Activated CD4-positive, alpha-beta T cell treated with anti-CD3 and anti-CD28 coated beads for 36 hours (primary cell): ENCODE data around the gene HAGHL. TPM values are rescaled to one million over a fixed set of nuclear protein-coding genes. Genes with fewer than 3 reads are reported as not detected.
"Not testable (repeated sequence)": the region's sequence is repeated elsewhere in the genome, so short reads cannot be mapped to it uniquely, and the experiment has no call there.

Experiments
- ATAC-seq: fragments of 200-7000 bp; cut with Tn5 transposase; one replicate; pipeline ENCODE4 v1.10.0; 2021; ENCODE audit warnings: mild to moderate bottlenecking, moderate library complexity
- CTCF ChIA-PET: fragments of 350-600 bp; sonication (Branson Sonifier 250); formaldehyde crosslinking; loops from one replicate; lab custom pipeline; 2021; ENCODE audit warnings: antibody characterized with exemption; lab: Charles Lee
- POLR2A ChIA-PET: fragments of 350-600 bp; sonication (Branson Sonifier 250); formaldehyde crosslinking; loops from one replicate; lab custom pipeline; 2021; ENCODE audit warnings: antibody characterized with exemption, inconsistent platforms; lab: Charles Lee
- DNase-seq: peaks from one replicate; pipeline ENCODE4 v3.0.0-alpha.2; 2020
- H3K27ac Mint-ChIP-seq: one replicate; pipeline ENCODE4 v1.8.0; 2021; ENCODE audit warnings: mixed read lengths
- H3K27me3 Mint-ChIP-seq: one replicate; pipeline ENCODE4 v1.8.0; 2021; ENCODE audit warnings: mixed read lengths
- H3K36me3 Mint-ChIP-seq: one replicate; pipeline ENCODE4 v1.8.0; 2021; ENCODE audit warnings: low read depth, mixed read lengths
- H3K4me1 Mint-ChIP-seq: one replicate; pipeline ENCODE4 v1.8.0; 2021; ENCODE audit warnings: mixed read lengths
- H3K4me3 Mint-ChIP-seq: one replicate; pipeline ENCODE4 v1.8.0; 2021; ENCODE audit warnings: mild to moderate bottlenecking, moderate library complexity, mixed read lengths
- H3K9me3 Mint-ChIP-seq: one replicate; pipeline ENCODE4 v1.8.0; 2021; ENCODE audit warnings: low read depth, mixed read lengths
- intact Hi-C, 2 experiments: fragments of 100-400 bp; cut with DNase I in 1 of 2; cut with micrococcal nuclease in 1 of 2; formaldehyde crosslinking; loops; one replicate each; pipeline versions ENCODE4 v1.14.2 to v1.15.1; 2022 to 2024; cut with DNase I, micrococcal nuclease
- total RNA-seq, 2 experiments: library from RNA; stranded (reverse); gene quantifications; one replicate each; pipeline ENCODE4 v1.2.3, GENCODE V29; 2021

HAGHL gene
- total RNA-seq, 2 experiments from 2014 or later, result 10.0 to 11.7 TPM

DNA sequence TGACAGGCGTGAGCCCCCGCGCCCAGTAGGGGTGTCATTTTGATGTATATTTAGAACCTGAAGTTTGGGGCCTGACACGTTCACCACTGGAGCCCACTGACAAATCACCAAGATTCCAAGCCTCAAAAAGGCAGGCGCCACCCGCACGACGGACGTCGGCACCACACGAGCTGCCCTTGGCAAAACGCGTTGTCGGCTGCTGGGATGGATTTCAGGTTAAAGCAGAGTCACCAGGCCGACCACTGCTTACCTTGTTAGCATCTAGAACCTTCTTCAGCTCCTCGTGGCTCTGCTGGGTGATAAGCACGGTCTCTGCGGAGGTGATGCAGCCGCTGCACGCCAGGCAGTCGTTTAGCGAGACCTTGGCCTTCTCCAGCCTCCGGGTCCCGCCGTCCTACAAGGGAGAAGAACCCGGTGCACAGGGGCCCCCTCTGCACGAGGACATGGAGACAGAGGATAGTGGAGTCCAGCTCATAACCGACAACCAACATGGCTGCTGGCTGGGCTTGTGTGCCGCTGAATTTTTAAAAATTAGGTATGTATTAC lies 10.1 kb downstream of the HAGHL start:
- H3K9me3 Mint-ChIP-seq, result no peaks in the 10 kb centered on the region
- H3K4me3 Mint-ChIP-seq, result no peak overlapping the region
- ChIA-PET CTCF (interaction anchor here (1.1 to 2.1 kb wide), 3 partner anchors 17 to 69 kb away, joined by 3 to 15 read pairs (median 7); partner anchors contain the start of genes ANTKMT and RHOT2), POLR2A (no interaction called here)
- DNase-seq (no peak), ATAC-seq (no peak)
- H3K36me3 Mint-ChIP-seq, result peaks cover 27% of the 10 kb centered on the region
- no peak overlapping the region for H3K27ac Mint-ChIP-seq
- intact Hi-C loops, result loop anchor here in 1 of 2 experiments (1.0 kb wide), 2 partner anchors 16 to 22 kb away; partner anchors contain the start of genes ANTKMT and METRN
- no peaks in the 10 kb centered on the region for H3K27me3 Mint-ChIP-seq
- H3K4me1 Mint-ChIP-seq, result peaks cover 30% of the 10 kb centered on the region

DNA sequence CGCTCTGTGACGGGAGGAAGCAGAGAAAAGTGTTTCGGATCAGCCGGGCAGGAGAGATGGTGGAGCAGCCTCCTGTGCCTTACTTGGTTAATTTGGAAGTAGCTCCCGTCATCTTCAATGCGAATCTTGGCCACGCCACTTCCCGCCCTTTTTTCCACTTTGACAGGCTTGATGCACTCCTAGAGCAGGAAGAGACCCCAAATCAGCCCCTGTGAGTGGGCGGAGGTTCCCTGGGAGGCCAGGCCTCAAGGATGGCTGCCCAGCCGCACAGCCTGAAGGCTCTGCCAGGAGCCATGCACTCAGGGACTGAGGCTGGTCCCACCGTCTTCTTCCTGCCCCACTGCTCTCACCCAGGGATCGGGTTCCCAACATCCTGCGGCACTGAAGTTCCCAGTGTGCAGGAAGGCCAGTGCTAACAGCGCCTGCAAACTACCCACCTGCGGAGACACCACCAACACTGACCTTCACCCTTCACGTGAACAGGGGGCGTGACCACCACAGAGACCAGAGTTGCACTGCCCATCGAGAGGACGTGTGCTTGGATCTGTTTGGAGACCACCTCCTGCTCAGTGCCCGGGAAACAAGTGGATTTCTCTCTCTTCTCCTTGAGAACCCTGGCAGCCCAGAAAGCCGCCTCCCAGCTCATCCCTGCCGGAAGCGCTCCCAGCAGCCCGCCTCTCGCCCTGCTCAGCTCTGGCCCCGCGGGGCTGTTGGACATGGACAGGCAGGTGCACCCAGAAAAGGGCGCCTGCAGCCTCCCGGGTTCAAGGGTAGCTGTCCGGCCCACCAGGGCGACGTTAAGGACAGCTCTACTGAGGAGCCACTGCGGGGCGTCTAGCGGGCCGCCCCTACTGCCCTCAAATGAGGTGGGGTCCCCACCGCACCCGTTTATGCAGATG lies 12.9 kb downstream of the HAGHL start:
- intact Hi-C loops, result loop anchor here (2.0 kb wide), 3 partner anchors 19 to 151 kb away; partner anchors contain the start of gene ANTKMT (in 2 of the 2)
- ChIA-PET POLR2A (no interaction called here), CTCF (interaction anchor here (0.7 to 2.3 kb wide), 6 partner anchors 17 to 83 kb away, joined by 3 to 7 read pairs (median 4); partner anchors contain the start of gene ANTKMT)
- Mint-ChIP-seq H3K9me3 (no peaks in the 10 kb centered on the region), H3K4me1 (peaks cover 30% of the 10 kb centered on the region), H3K36me3 (peaks cover 15% of the 10 kb centered on the region), H3K27ac (no peak overlapping the region), H3K4me3 (peak overlapping the region; percentile 76), H3K27me3 (no peaks in the 10 kb centered on the region)
- ATAC-seq (no peak), DNase-seq (no peak)

DNA sequence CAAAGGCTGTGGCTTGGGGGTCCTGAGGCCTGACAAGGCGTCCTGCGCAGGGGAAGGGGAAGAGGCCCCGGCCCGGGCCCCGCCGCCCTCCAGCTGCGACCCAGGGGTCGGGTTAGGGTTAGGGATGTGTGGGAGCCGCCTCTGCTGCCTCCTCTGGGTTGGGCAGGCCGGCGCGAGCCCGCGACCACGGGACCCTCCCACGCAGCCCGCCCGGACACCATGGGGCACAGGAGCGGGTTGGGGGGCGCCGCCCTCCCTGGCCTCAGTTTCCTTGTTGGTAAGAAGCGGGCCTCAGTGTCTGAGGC lies 13.5 kb downstream of the HAGHL start:
- Mint-ChIP-seq H3K9me3 (no peaks in the 10 kb centered on the region), H3K27ac (no peak overlapping the region), H3K4me3 (peak overlapping the region; percentile 76), H3K27me3 (no peaks in the 10 kb centered on the region), H3K36me3 (peaks cover 10% of the 10 kb centered on the region), H3K4me1 (peaks cover 26% of the 10 kb centered on the region)
- ChIA-PET CTCF (interaction anchor here (0.7 to 2.3 kb wide), 7 partner anchors 16 to 513 kb away, joined by 3 to 7 read pairs (median 3); partner anchors contain the start of gene ANTKMT), POLR2A (no interaction called here)
- intact Hi-C loops, result loop anchor here (2.0 kb wide), 3 partner anchors 20 to 152 kb away; partner anchors contain the start of gene ANTKMT (in 2 of the 2)
- no peak for ATAC-seq
- no peak for DNase-seq

DNA sequence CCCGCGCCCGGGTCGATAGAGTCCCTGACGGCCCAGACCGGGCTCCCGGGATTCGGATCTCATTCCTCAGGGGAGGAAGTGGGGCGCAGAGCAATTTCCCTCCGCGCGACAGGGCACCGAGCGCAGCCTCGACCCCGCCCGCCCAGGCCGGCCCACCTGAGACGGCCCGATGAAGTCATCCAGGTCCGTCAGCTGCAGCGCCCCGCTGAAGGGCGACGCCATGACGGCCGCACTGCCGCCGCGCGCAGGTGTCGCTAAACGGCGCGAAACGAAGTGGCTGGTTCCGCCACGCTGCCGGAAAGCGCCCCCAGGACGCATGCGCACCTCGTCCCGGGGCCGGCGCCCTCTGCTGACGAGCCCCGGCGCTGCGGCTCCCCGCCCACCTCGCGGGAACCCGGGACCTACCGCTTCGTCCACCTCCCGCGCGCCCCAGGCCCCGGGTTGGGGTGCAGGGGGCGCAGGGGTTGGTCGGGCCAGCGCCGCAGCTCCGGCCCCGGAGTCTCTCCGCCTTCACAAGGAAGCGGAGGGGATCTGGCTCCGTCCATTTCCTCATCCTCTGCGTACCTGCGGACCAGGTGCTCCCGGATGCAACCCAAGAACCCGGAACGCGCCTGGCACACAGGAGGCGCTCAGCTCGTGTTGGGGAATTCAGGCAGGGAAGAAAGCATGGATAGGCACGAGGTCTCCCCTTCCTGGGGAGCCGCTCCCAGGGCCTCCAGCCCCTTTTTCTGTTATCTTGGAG lies 14.0 kb downstream of the HAGHL start, which contains the start of gene CIAO3:
CIAO3 (minus strand) TSS at position 234 of the 742 bp plus-strand sequence; CDS start at position 222, 12 bp downstream.
- peak within 1 kb of the TSS; percentile 51 for H3K27ac Mint-ChIP-seq
- peaks cover 9% of the 10 kb centered on the region for H3K36me3 Mint-ChIP-seq
- ATAC-seq (peak; percentile 72), DNase-seq (peak; percentile 96)
- no peaks in the 10 kb centered on the region for H3K27me3 Mint-ChIP-seq
- no peaks in the 10 kb centered on the region for H3K9me3 Mint-ChIP-seq
- POLR2A ChIA-PET, result no interaction called here
- intact Hi-C loops, result loop anchor here (1.0 to 2.0 kb wide), 9 partner anchors 20 to 229 kb away; partner anchors contain the start of genes ANTKMT (in 2 of the 2), CHTF18 (in 2 of the 2), RPUSD1 (in 2 of the 2) and CAPN15 (in 1 of the 2)
- H3K4me1 Mint-ChIP-seq, result peaks cover 22% of the 10 kb centered on the region
- CTCF ChIA-PET, result interaction anchor here (0.7 to 2.3 kb wide), 9 partner anchors 15 to 1665 kb away, joined by 3 to 7 read pairs (median 3); partner anchors contain the start of genes ANTKMT and WDR24
- peak within 1 kb of the TSS; percentile 76 for H3K4me3 Mint-ChIP-seq

DNA sequence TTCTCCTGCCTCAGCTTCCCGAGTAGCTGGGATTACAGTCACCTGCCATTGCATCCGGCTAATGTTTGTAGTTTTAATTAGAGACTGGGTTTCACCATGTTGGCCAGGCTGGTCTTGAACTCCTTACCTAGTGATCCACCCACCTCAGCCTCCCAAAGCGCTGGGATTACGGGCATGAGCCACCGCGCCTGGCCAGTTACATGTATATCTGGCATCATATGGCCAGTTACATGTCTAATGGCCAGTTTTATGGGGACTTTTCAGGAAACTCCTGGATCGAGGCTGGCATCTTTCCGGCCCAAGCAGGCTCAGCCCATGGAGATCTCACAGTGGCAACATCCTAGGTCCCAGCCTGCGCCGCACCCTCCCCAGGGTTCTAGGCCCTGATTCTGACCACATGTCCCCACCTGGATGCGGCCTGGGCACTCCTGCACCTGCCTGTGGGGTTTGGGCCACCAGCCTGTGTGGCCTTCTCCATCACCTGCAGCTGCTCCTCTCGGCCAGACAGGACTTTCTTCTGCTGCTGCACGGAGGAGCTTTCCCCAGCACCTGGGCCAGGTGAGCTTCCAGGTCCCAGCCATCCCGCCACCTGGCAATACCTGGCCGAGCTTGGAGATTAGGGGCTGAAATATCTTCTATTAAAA lies 15.2 kb downstream of the HAGHL start:
- H3K4me1 Mint-ChIP-seq, result peaks cover 13% of the 10 kb centered on the region
- no peak for ATAC-seq
- no peak overlapping the region for H3K27ac Mint-ChIP-seq
- H3K36me3 Mint-ChIP-seq, result peaks cover 5% of the 10 kb centered on the region
- POLR2A ChIA-PET, result no interaction called here
- intact Hi-C loops, result loop anchor here (1.0 to 2.0 kb wide), 9 partner anchors 21 to 228 kb away; partner anchors contain the start of genes ANTKMT (in 2 of the 2), CHTF18 (in 2 of the 2), RPUSD1 (in 2 of the 2) and CAPN15 (in 1 of the 2)
- CTCF ChIA-PET, result interaction anchor here (0.6 to 1.0 kb wide), 4 partner anchors 10 to 243 kb away, joined by 3 read pairs; no protein-coding TSS in a partner anchor
- no peaks in the 10 kb centered on the region for H3K27me3 Mint-ChIP-seq
- no peaks in the 10 kb centered on the region for H3K9me3 Mint-ChIP-seq
- no peak for DNase-seq
- peak overlapping the region; percentile 62 for H3K4me3 Mint-ChIP-seq

DNA sequence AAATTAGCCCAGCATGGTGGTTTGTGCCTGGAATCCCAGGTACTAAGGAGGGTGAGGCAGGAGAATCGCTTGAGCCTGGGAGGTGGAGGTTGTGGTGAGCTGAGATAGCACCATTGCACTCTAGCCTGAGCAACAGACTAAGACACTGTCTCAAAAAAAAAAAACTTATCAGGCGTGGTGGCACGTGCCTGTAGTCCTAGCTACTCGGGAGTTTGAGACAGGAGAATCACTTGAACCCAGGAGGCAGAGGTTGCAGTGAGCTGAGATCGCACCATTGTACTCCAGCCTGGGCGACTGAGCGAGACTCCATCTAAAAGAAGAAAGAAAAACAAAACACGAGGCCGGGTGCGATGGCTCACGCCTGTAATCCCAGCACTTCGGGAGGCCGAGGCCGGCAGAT lies 16.0 kb downstream of the HAGHL start:
- intact Hi-C loops, H3K27me3 Mint-ChIP-seq, POLR2A ChIA-PET, ATAC-seq, H3K9me3 Mint-ChIP-seq, H3K36me3 Mint-ChIP-seq, H3K4me3 Mint-ChIP-seq, H3K27ac Mint-ChIP-seq, DNase-seq: not testable (repeated sequence)
- CTCF ChIA-PET, result interaction anchor here (0.7 to 1.6 kb wide), 4 partner anchors 14 to 113 kb away, joined by 3 to 4 read pairs (median 3); no protein-coding TSS in a partner anchor
- peaks cover 10% of the 10 kb centered on the region for H3K4me1 Mint-ChIP-seq

DNA sequence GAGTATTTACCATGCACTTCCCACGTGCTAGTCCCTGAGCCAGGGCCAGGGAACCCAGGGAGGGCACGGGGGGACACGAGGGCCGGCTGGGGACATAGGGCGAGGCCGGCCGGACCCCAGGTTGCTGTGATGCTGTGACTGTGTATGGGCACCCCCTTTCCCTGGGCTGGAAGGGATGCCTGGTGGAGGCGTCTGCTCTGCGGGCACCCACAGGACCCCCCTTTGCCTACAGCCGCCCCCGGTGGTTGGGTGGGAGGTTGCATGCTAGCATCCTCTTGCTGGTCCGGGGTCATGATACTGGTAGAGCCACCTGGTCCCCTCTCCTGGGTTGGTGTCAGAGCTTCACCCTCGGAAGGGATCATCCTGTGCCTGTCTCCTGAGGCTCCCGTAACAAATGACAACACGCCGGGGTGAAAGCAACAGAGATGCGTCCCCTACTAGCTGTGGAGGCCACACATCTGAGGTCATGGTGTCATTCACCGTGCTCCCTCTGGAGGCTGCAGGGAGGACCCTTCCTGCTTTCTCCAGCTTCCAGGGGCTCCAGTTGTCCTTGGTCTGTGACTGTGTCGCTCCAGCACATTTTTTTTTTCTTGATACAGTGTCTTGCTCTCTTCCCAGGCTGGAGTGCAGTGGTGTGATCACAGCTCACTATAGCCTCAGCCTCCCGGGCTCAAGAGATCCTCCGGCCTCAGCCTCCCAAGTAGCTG lies 17.0 kb downstream of the HAGHL start:
- no peak overlapping the region for H3K4me3 Mint-ChIP-seq
- no peaks in the 10 kb centered on the region for H3K27me3 Mint-ChIP-seq
- POLR2A ChIA-PET, result no interaction called here
- DNase-seq (no peak), ATAC-seq (no peak)
- H3K9me3 Mint-ChIP-seq, result no peaks in the 10 kb centered on the region
- CTCF ChIA-PET, result interaction anchor here (0.7 to 1.6 kb wide), 3 partner anchors 13 to 373 kb away, joined by 3 to 5 read pairs (median 4); no protein-coding TSS in a partner anchor
- H3K4me1 Mint-ChIP-seq, result peaks cover 10% of the 10 kb centered on the region
- intact Hi-C loops, result no loop called here
- no peak overlapping the region for H3K27ac Mint-ChIP-seq
- no peaks in the 10 kb centered on the region for H3K36me3 Mint-ChIP-seq

DNA sequence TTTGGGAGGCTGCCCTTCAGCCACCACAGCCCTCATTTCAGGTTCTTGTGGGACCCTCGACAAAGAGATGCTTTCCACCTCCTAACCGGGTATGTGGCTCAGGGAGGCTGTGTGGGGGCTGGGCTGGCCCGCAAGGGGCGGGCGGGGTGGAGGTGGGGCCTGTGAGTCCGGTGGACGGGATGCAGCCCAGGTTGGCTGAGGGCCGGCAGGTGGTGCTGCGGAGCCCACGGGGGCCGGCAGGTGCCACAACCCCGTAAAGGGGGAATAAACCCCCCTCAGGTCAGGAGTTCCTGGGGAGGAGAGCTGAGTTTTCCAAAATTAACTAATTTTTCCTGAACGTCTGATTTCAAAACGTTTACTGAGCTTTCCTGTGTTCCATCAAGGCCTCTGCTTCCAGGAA lies 18.8 kb downstream of the HAGHL start:
- H3K4me3 Mint-ChIP-seq, result no peak overlapping the region
- H3K36me3 Mint-ChIP-seq, result no peaks in the 10 kb centered on the region
- ChIA-PET POLR2A (interaction anchor here (0.6 kb wide), 1 partner anchor 32 kb away, joined by 4 read pairs; no protein-coding TSS in a partner anchor), CTCF (interaction anchor here (0.7 to 1.4 kb wide), 3 partner anchors 38 to 403 kb away, joined by 3 to 4 read pairs (median 3); no protein-coding TSS in a partner anchor)
- H3K27me3 Mint-ChIP-seq, result no peaks in the 10 kb centered on the region
- DNase-seq (peak; percentile 56), ATAC-seq (no peak)
- no peaks in the 10 kb centered on the region for H3K4me1 Mint-ChIP-seq
- no peak overlapping the region for H3K27ac Mint-ChIP-seq
- no peaks in the 10 kb centered on the region for H3K9me3 Mint-ChIP-seq
- intact Hi-C loops, result no loop called here

DNA sequence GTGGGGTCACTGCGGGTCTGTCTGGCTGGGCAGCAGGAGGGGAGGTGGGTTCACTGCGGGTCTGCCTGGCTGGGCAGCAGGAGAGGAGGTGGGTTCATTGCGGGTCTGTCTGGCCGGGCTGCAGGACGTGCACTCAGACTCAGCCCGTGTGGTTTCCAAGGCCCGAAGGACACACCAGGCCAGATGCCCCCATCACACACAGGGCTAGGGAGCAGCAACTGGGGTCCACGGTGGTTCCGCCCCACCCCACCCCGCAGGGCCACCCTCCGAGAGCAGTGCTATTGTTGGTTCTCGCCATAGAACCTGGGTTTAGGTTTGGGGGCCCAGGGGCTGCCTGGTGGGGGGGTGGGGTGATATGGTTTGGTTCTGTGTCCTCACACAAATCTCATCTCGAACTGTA lies 19.7 kb downstream of the HAGHL start:
- DNase-seq (no peak), ATAC-seq (no peak)
- Mint-ChIP-seq H3K27ac (no peak overlapping the region), H3K4me3 (no peak overlapping the region), H3K27me3 (no peaks in the 10 kb centered on the region), H3K36me3 (no peaks in the 10 kb centered on the region), H3K4me1 (no peaks in the 10 kb centered on the region), H3K9me3 (no peaks in the 10 kb centered on the region)
- intact Hi-C loops, result no loop called here
- ChIA-PET POLR2A (no interaction called here), CTCF (no interaction called here)
